Neuron (in vitro differentiated cells): ENCODE data around the gene MON1B.
"Not testable (repeated sequence)": the region's sequence is repeated elsewhere in the genome, so short reads cannot be mapped to it uniquely, and the experiment has no call there.

ENCODE experiments used
- H2AFZ ChIP-seq: one replicate; pipeline ENCODE4 v1.6.1; 2013; ENCODE audit warnings: low read depth, mild to moderate bottlenecking, inconsistent platforms, low read length, moderate library complexity
- H3K27me3 ChIP-seq: one replicate; pipeline ENCODE4 v1.6.1; 2013; ENCODE audit warnings: low read length; ENCODE audit not compliant: insufficient read depth
- H3K36me3 ChIP-seq: one replicate; pipeline ENCODE4 v1.6.1; 2013; ENCODE audit warnings: low read length; ENCODE audit not compliant: insufficient read depth
- H3K4me1 ChIP-seq: one replicate; pipeline ENCODE4 v1.6.1; 2013; ENCODE audit warnings: low read length; ENCODE audit not compliant: insufficient read depth
- H3K4me3 ChIP-seq: 2 replicates; pipeline ENCODE4 v1.5.1; 2013; ENCODE audit warnings: mild to moderate bottlenecking, low read length, moderate library complexity
- H3K9me3 ChIP-seq: one replicate; pipeline ENCODE4 v1.6.1; 2013; ENCODE audit warnings: low read length

MON1B gene

GRCh38 chr16:77234611-77235010 is 43.6 kb downstream of the MON1B start:
- no peaks in the 10 kb centered on the region for H3K9me3 ChIP-seq
- H2AFZ ChIP-seq: no peak overlapping the region
- no peaks in the 10 kb centered on the region for H3K36me3 ChIP-seq
- H3K4me3 ChIP-seq: no peak overlapping the region
- H3K27me3 ChIP-seq: peaks cover 8% of the 10 kb centered on the region
- H3K4me1 ChIP-seq: no peaks in the 10 kb centered on the region

DNA sequence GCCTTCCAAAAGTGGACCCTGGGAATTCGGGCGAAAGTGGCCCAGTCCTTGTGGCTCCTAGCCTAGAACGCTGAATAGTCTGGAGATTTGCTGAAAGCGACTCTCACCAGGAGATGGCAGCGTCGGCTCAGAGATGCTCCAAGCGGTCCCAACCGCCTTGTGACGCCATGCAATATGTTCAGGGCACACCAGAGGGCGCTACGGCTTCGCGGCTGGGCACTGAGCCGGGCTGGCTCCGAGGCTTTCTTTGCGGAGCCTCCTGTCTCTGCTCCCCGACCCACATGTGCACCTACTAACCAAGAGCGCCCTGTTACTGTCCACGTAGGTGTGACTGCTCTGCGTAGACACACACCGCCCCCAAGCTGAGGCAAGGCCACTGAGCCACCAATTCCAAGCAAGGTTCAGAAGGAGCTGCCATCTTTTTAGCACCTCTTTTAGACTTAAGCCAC is 45.1 kb downstream of the MON1B start:
- Histone ChIP-seq H2AFZ (no peak overlapping the region), H3K36me3 (no peaks in the 10 kb centered on the region), H3K4me1 (no peaks in the 10 kb centered on the region), H3K4me3 (no peak overlapping the region), H3K27me3 (peaks cover 8% of the 10 kb centered on the region), H3K9me3 (no peaks in the 10 kb centered on the region)

DNA sequence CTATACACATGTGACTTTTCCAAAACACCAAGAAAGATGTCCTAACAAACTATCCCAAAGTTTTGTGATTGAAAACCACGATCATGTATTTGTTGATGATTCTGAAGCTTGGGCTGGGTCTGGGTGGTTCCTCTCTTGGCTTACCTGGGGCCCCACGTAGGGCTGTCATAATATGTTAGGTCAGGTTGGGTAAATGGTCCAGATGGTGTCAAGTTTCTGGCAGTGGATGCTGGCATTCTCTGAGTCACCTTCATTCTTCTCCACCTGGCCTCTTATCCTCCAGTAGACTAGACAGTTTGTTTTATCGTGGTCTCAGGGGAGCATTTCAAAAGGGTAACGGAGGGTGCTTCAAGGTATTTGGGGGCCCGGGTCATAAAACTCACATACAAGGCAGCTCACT is 47.6 kb downstream of the MON1B start:
- no peak overlapping the region for H2AFZ ChIP-seq
- no peak overlapping the region for H3K4me3 ChIP-seq
- no peaks in the 10 kb centered on the region for H3K9me3 ChIP-seq
- peaks cover 8% of the 10 kb centered on the region for H3K27me3 ChIP-seq
- H3K36me3 ChIP-seq: no peaks in the 10 kb centered on the region
- H3K4me1 ChIP-seq: no peaks in the 10 kb centered on the region

DNA sequence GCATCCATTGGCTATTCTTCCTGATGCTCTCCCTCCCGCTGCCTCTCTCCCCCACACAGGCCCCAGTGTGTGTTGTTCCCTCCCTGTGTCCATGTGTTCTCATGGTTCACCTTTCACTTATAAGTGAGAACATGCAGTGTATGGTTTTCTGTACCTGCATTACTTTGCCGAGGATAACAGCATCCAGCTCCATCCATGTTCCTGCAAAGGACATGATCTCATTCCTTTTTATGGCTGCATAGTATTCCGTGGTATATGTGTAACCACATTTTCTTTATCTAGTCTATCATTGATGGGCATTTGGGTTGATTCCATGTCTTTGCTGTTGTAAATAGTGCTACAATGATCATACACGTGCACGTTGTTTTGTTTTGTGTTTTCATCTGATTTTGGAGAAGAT is 51.5 kb downstream of the MON1B start:
- H3K4me1 ChIP-seq, H3K4me3 ChIP-seq, H3K36me3 ChIP-seq, H3K9me3 ChIP-seq, H3K27me3 ChIP-seq, H2AFZ ChIP-seq: not testable (repeated sequence)

GRCh38 chr16:77246150-77246549 is 55.2 kb downstream of the MON1B start:
- Histone ChIP-seq H3K36me3 (no peaks in the 10 kb centered on the region), H2AFZ (no peak overlapping the region), H3K4me3 (no peak overlapping the region), H3K27me3 (no peaks in the 10 kb centered on the region), H3K9me3 (no peaks in the 10 kb centered on the region), H3K4me1 (no peaks in the 10 kb centered on the region)

GRCh38 chr16:77250400-77250799 is 59.4 kb downstream of the MON1B start:
- Histone ChIP-seq H2AFZ (no peak overlapping the region), H3K9me3 (no peaks in the 10 kb centered on the region), H3K27me3 (no peaks in the 10 kb centered on the region), H3K4me3 (no peak overlapping the region), H3K36me3 (no peaks in the 10 kb centered on the region), H3K4me1 (no peaks in the 10 kb centered on the region)
